SK-N-MC (cell line): ENCODE measurements around the gene PPP1CC.

Source experiments
- DNase-seq: peaks from one replicate; pipeline ENCODE4 v3.0.0-alpha.2; 2011; ENCODE audit warnings: low read depth, low spot score
- H3K27ac ChIP-seq: fragments of 200-600 bp; sonication (generic); 2 replicates; pipeline ENCODE4 v1.5.1; 2016; ENCODE audit warnings: mixed run types
- H3K36me3 ChIP-seq: fragments of 200-600 bp; sonication (generic); 2 replicates; pipeline ENCODE4 v1.6.1; 2017; ENCODE audit warnings: antibody characterized with exemption, low read length, mixed read lengths; ENCODE audit not compliant: insufficient read depth
- H3K4me3 ChIP-seq: fragments of 200-600 bp; sonication (generic); 2 replicates; pipeline ENCODE4 v1.5.1; 2016
- H3K9ac ChIP-seq: fragments of 200-600 bp; sonication (generic); 2 replicates; pipeline ENCODE4 v1.8.0; 2017; ENCODE audit warnings: mixed run types, mixed read lengths; ENCODE audit not compliant: insufficient read length
- H3K9me3 ChIP-seq: fragments of 200-600 bp; sonication (generic); 2 replicates; pipeline ENCODE4 v1.6.1; 2017; ENCODE audit warnings: low read depth, mild to moderate bottlenecking, antibody characterized with exemption, low read length, moderate library complexity, mixed read lengths
- EZH2 ChIP-seq: fragments of 200-600 bp; sonication (generic); IDR thresholded peaks from one replicate; pipeline ENCODE4 v1.6.1; 2017; ENCODE audit warnings: antibody characterized with exemption
- FOXP2 ChIP-seq: optimal IDR thresholded peaks from 2 replicates; pipeline ENCODE3; 2011; ENCODE audit warnings: mild to moderate bottlenecking, moderate library complexity; ENCODE audit not compliant: insufficient read depth; ENCODE audit errors: extremely low read length, control extremely low read depth
- POLR2AphosphoS5 ChIP-seq: IDR thresholded peaks from 2 replicates; pipeline ENCODE4 v1.6.1; 2012; ENCODE audit warnings: mild to moderate bottlenecking, low read depth, low read length, borderline replicate concordance

Gene PPP1CC

DNA sequence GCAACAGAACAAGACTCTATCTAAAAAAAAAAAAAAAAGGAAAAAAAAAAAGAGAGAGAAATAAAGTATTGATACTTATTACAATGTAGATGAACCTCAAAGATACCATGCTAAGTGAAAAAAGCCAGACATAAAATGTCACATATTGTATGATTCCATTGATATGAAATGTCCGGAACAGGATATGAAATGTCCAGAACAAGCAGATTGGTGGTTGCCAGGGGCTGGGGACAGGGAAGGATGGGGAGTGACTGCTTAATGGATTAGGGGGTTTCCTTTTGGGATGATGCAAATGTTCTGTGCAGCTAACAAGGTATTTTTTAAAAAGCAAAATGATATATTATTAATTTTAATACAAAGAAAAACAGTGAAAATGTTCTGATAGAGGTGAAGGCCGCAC lies 58.8 kb downstream of the PPP1CC start:
- Histone ChIP-seq H3K36me3 (no peaks in the 10 kb centered on the region), H3K9me3 (no peaks in the 10 kb centered on the region), H3K27ac (no peak overlapping the region), H3K4me3 (no peak overlapping the region), H3K9ac (no peak overlapping the region)
- TF ChIP-seq POLR2AphosphoS5: no peak
- TF ChIP-seq FOXP2: no peak
- TF ChIP-seq EZH2: no peak
- DNase-seq: no peak

DNA sequence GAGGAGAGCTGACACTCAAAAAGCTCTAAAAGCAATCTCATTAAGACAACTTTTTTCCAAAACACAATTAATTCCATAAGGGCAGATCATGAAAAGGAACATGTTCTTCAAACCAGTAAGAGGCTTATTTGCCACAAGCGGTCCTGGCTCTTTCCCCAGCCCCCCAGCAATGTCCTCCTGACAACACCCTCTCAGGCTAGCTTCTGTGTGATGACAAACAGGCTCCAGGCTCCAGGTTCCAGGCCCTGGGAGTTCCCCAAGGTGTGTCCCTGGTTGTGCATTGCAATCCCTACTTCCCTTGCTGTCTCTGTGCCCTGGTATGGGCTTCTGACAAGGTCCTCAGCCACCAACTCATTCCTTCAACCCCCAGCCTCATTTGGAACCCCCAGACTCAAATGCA lies 62.7 kb downstream of the PPP1CC start:
- Histone ChIP-seq H3K9me3 (no peaks in the 10 kb centered on the region), H3K9ac (no peak overlapping the region), H3K36me3 (no peaks in the 10 kb centered on the region), H3K4me3 (no peak overlapping the region), H3K27ac (no peak overlapping the region)
- no peak for DNase-seq
- no peak for TF ChIP-seq EZH2
- TF ChIP-seq POLR2AphosphoS5: no peak
- TF ChIP-seq FOXP2: no peak

DNA sequence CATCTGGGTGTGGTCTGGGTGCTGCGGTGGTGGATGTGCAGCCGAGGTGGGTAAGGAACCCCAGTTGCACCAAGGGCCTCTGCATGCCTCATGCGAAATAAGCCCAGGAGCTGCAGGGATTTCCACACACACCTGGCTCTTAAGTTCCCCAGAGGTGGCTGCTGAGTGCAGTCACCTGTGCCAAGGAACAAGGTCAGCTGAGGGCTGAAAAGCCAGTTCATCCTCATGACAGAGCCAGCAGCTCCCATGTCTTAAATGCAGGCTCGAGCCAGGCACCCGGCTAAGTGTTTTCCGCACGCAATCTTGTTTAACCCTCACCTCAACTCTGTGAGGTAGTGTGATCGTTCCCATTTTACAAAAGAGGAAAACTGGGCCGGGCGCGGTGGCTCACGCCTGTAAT lies 63.5 kb downstream of the PPP1CC start:
- no peaks in the 10 kb centered on the region for H3K9me3 ChIP-seq
- no peak overlapping the region for H3K4me3 ChIP-seq
- no peak overlapping the region for H3K9ac ChIP-seq
- DNase-seq: no peak
- no peak overlapping the region for H3K27ac ChIP-seq
- H3K36me3 ChIP-seq: no peaks in the 10 kb centered on the region
- no peak for TF ChIP-seq FOXP2
- no peak for TF ChIP-seq POLR2AphosphoS5
- TF ChIP-seq EZH2: no peak

DNA sequence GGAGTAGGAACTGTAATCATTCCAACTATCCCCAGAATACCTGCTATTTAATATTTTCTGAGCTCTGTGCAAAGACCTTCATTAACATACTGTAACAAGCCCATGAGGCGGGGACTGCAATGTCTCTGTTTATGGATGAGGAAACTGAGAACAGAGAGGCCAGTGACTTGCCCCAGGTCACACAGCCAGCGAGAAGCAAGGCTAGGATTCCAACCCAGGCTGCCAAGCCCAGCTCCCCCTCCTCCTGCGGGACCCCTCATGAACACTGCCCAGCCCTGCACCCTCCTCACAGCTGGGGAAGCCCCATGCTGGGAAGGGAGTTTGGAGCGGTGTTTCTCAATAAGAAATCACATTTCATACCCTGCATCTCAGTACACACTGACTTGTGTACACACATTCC lies 64.7 kb downstream of the PPP1CC start:
- no peak for DNase-seq
- Histone ChIP-seq H3K9ac (no peak overlapping the region), H3K4me3 (peak overlapping the region; percentile 1; the same call in 1 of the 2 replicates), H3K36me3 (no peaks in the 10 kb centered on the region), H3K27ac (no peak overlapping the region), H3K9me3 (no peaks in the 10 kb centered on the region)
- TF ChIP-seq EZH2: no peak
- TF ChIP-seq POLR2AphosphoS5: no peak
- TF ChIP-seq FOXP2: no peak

DNA sequence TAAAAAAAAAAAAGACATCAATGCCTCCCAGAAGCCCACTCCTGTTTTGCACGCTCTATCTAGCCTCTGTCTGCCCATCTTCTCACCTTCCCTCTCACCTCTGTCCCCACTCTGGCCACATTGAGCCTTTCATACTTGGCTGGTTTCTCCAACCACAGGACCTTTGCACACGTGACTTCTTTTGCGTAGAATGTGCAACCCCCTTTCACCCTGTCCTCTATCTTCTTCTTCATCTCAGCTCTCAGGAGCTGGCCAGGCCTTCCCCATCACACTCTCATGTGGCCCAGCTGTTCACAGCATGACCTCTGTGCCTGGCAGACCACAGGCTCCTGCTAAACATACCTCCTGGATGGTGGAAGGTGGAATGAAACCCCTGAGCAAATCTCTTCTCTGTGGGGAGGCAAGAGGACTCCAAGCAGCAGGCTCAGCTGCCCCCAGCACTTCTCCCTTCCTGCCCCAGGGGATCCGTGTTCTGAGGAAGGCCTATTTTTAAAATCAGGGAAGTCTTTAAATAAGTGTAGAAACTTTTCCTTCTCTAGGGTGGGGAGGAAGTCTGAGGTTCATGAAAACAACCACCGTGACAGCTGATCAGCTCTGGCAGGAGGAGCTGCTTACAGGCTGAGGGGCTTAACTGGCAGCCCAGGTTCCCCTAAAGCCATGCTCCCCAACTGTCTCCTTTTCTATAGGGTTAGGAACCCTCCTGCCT lies 65.3 kb downstream of the PPP1CC start:
- no peak for TF ChIP-seq FOXP2
- TF ChIP-seq POLR2AphosphoS5: no peak
- no peak for TF ChIP-seq EZH2
- Histone ChIP-seq H3K9me3 (no peaks in the 10 kb centered on the region), H3K9ac (no peak overlapping the region), H3K4me3 (peak overlapping the region; percentile 1; the same call in 1 of the 2 replicates), H3K36me3 (no peaks in the 10 kb centered on the region), H3K27ac (no peak overlapping the region)
- no peak for DNase-seq

DNA sequence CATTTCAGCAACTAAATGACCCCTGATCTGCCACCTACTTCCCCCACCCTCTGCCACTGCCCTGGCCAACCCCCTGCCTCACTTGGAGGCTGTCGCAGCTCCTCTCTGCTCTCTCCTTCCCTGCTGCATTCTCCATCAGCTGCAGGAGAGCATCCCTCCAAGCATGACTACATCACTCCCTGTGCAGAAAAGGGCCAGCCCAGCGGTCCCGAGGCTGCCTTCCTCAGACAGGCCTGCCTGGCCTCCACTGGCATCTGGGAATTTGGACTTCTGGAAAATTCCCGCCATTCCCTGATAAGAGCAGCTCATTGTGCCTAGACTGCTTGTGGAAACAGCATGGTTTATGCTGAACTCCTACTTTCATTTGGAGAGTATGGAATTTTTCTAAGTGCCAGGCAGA lies 66.5 kb downstream of the PPP1CC start:
- no peak for TF ChIP-seq POLR2AphosphoS5
- no peak for TF ChIP-seq EZH2
- TF ChIP-seq FOXP2: no peak
- no peaks in the 10 kb centered on the region for H3K36me3 ChIP-seq
- no peak overlapping the region for H3K27ac ChIP-seq
- no peak for DNase-seq
- no peak overlapping the region for H3K9ac ChIP-seq
- H3K4me3 ChIP-seq: no peak overlapping the region
- no peaks in the 10 kb centered on the region for H3K9me3 ChIP-seq

DNA sequence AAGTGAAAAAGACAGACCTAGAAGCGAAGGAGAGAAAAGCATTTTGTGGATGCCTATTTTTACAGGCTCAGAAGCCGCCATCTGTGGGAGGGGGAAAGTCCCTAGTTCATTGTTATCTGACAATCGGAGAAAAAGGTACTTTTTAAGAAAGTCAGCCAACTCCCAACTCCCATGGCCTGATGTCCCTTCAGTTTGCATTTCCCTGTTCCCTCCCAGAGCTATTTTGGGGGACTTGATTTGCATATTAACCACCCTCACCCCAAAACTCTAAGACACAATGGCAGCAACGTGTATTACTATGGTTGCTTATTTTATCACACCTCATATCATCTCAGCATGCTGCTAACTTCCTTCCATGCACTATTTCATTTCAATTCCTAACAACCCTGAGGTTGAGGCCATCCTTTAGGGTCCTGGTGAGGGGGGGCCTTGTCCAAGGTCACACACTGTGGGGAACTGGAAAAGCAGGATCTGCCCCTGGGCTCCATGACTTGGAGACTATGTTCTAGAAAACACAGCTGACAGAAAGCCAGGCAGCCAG lies 72.5 kb downstream of the PPP1CC start:
- TF ChIP-seq POLR2AphosphoS5 (no peak), EZH2 (no peak), FOXP2 (no peak)
- H3K27ac ChIP-seq: no peak overlapping the region
- no peak overlapping the region for H3K4me3 ChIP-seq
- no peaks in the 10 kb centered on the region for H3K9me3 ChIP-seq
- DNase-seq: no peak
- no peaks in the 10 kb centered on the region for H3K36me3 ChIP-seq
- H3K9ac ChIP-seq: no peak overlapping the region
